ENCODE data around the gene CCDC172.

Gene CCDC172

GRCh38 chr10:116289652-116290051 is 34.6 kb upstream of the CCDC172 start:
- TF ChIP-seq CTCF (conservative IDR thresholded peaks at IDR 0.05; ENCODE audit: low read length): no peak
- TF ChIP-seq EZH2phosphoT487 (IDR thresholded peaks at IDR 0.05; ENCODE audit: borderline replicate concordance): no peak
- Histone ChIP-seq H3K9me2 (replicated peaks; ENCODE audit: low read depth, low read length) (no peaks in the 10 kb centered on the region), H3K4me2 (ENCODE audit: low read depth, low read length, poor library complexity, severe bottlenecking) (no peak overlapping the region), H3K36me3 (ENCODE audit: insufficient read depth, low read length) (no peaks in the 10 kb centered on the region), H3K27me3 (ENCODE audit: insufficient read depth, low read length, poor library complexity, severe bottlenecking) (no peaks in the 10 kb centered on the region), H3K9ac (ENCODE audit: low read depth, low read length, poor library complexity, severe bottlenecking) (no peak overlapping the region), H3F3A (ENCODE audit: low read depth) (no peaks in the 10 kb centered on the region), H3K9me3 (ENCODE audit: insufficient read depth, low read depth, low read length) (no peaks in the 10 kb centered on the region), H3K4me3 (ENCODE audit: low read length, poor library complexity, severe bottlenecking) (no peak overlapping the region), H4K20me1 (ENCODE audit: insufficient read depth, low read length, poor library complexity, severe bottlenecking) (no peaks in the 10 kb centered on the region), H3K4me1 (ENCODE audit: insufficient read depth, low read length, poor library complexity, severe bottlenecking) (peaks cover 11% of the 10 kb centered on the region), H2AFZ (ENCODE audit: low read length) (no peak overlapping the region), H3K79me2 (ENCODE audit: insufficient read depth, low read length) (no peaks in the 10 kb centered on the region)

GRCh38 chr10:116292493-116292892 is 31.8 kb upstream of the CCDC172 start:
- Histone ChIP-seq H3K4me2 (ENCODE audit: low read depth, low read length, poor library complexity, severe bottlenecking) (no peak overlapping the region), H3K27me3 (ENCODE audit: insufficient read depth, low read length, poor library complexity, severe bottlenecking) (no peaks in the 10 kb centered on the region), H3K4me1 (ENCODE audit: insufficient read depth, low read length, poor library complexity, severe bottlenecking) (peaks cover 3% of the 10 kb centered on the region), H3K4me3 (ENCODE audit: low read length, poor library complexity, severe bottlenecking) (no peak overlapping the region), H2AFZ (ENCODE audit: low read length) (no peak overlapping the region), H3F3A (ENCODE audit: low read depth) (no peaks in the 10 kb centered on the region), H3K9me2 (replicated peaks; ENCODE audit: low read depth, low read length) (no peaks in the 10 kb centered on the region), H3K36me3 (ENCODE audit: insufficient read depth, low read length) (no peaks in the 10 kb centered on the region), H3K79me2 (ENCODE audit: insufficient read depth, low read length) (no peaks in the 10 kb centered on the region), H3K9me3 (ENCODE audit: insufficient read depth, low read depth, low read length) (no peaks in the 10 kb centered on the region), H3K9ac (ENCODE audit: low read depth, low read length, poor library complexity, severe bottlenecking) (no peak overlapping the region), H4K20me1 (ENCODE audit: insufficient read depth, low read length, poor library complexity, severe bottlenecking) (no peaks in the 10 kb centered on the region)
- TF ChIP-seq EZH2phosphoT487 (IDR thresholded peaks at IDR 0.05; ENCODE audit: borderline replicate concordance) (no peak), CTCF (conservative IDR thresholded peaks at IDR 0.05; ENCODE audit: low read length) (no peak)

GRCh38 chr10:116296291-116296721 is 27.9 kb upstream of the CCDC172 start:
- Histone ChIP-seq H3K27me3 (ENCODE audit: insufficient read depth, low read length, poor library complexity, severe bottlenecking) (no peaks in the 10 kb centered on the region), H3K9me2 (replicated peaks; ENCODE audit: low read depth, low read length) (no peaks in the 10 kb centered on the region), H3K9me3 (ENCODE audit: insufficient read depth, low read depth, low read length) (no peaks in the 10 kb centered on the region), H3K4me3 (ENCODE audit: low read length, poor library complexity, severe bottlenecking) (no peak overlapping the region), H3K9ac (ENCODE audit: low read depth, low read length, poor library complexity, severe bottlenecking) (no peak overlapping the region), H3K4me2 (ENCODE audit: low read depth, low read length, poor library complexity, severe bottlenecking) (no peak overlapping the region), H3K4me1 (ENCODE audit: insufficient read depth, low read length, poor library complexity, severe bottlenecking) (no peaks in the 10 kb centered on the region), H3K79me2 (ENCODE audit: insufficient read depth, low read length) (no peaks in the 10 kb centered on the region), H3F3A (ENCODE audit: low read depth) (0 out of 2 replicates have a peak, but pooled peaks cover 3% of the 10 kb centered on the region), H3K36me3 (ENCODE audit: insufficient read depth, low read length) (no peaks in the 10 kb centered on the region), H4K20me1 (ENCODE audit: insufficient read depth, low read length, poor library complexity, severe bottlenecking) (no peaks in the 10 kb centered on the region), H2AFZ (ENCODE audit: low read length) (no peak overlapping the region)
- TF ChIP-seq EZH2phosphoT487 (IDR thresholded peaks at IDR 0.05; ENCODE audit: borderline replicate concordance) (no peak), CTCF (conservative IDR thresholded peaks at IDR 0.05; ENCODE audit: low read length) (no peak)
